ENCODE results near the gene CD180. TPM values are rescaled to one million over a fixed set of nuclear protein-coding genes. Genes with fewer than 3 reads are reported as not detected.

CD180 gene
- total RNA-seq, 4 donors from 2014 or later, result 0.18 to 5.0 (median 1.0) TPM

DNA sequence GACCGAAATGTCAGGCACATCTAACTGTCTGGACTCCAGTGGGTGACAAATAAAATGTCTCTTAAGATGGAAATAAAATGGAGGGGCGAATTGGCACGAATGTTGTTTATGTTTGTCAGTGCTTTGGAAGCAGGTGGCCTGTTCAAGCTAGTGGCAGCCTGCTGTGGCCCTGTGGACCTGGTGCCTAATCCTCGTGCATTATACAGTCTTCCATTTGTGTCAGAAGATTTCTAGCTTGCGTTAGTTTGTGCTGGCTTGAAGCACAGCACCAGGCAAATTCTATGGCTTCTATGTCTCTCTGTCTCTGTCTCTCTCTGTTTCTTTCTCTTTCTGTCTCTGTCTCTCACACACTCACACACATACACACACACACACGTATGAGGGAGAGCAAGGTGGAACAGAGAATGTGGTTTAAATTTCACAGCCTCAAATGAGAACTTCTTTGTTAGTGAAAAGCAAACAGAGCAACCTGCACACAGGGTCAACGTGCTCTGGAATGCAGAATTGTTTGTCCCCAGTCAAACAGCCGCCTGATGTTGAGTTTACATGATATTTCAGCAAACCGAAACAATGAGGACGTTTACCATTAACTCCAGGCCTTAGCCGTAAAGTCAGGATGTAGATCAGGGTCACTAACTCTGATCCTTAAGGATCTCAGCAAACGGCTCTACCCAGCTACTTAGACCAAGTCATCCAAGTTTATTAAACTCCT, 39.0 kb upstream of the CD180 start:
- peak overlapping the region in 2 of 4 donors; percentile 48 to 73 for H3K27ac ChIP-seq
- no peak overlapping the region for H3K4me3 ChIP-seq
- no peaks in the 10 kb centered on the region for H3K36me3 ChIP-seq
- peaks cover 0 to 10% (median 0%) of the 10 kb centered on the region in 4 donors for H3K4me1 ChIP-seq
- no peak for DNase-seq
- H3K27me3 ChIP-seq, result no peaks in the 10 kb centered on the region
- TF ChIP-seq POLR2A (IDR thresholded peaks at IDR 0.05), result no peak
- TF ChIP-seq, protein P1, sequence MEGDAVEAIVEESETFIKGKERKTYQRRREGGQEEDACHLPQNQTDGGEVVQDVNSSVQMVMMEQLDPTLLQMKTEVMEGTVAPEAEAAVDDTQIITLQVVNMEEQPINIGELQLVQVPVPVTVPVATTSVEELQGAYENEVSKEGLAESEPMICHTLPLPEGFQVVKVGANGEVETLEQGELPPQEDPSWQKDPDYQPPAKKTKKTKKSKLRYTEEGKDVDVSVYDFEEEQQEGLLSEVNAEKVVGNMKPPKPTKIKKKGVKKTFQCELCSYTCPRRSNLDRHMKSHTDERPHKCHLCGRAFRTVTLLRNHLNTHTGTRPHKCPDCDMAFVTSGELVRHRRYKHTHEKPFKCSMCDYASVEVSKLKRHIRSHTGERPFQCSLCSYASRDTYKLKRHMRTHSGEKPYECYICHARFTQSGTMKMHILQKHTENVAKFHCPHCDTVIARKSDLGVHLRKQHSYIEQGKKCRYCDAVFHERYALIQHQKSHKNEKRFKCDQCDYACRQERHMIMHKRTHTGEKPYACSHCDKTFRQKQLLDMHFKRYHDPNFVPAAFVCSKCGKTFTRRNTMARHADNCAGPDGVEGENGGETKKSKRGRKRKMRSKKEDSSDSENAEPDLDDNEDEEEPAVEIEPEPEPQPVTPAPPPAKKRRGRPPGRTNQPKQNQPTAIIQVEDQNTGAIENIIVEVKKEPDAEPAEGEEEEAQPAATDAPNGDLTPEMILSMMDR (IDR thresholded peaks at IDR 0.05), result no peak
- no peaks in the 10 kb centered on the region for H3K9me3 ChIP-seq

DNA sequence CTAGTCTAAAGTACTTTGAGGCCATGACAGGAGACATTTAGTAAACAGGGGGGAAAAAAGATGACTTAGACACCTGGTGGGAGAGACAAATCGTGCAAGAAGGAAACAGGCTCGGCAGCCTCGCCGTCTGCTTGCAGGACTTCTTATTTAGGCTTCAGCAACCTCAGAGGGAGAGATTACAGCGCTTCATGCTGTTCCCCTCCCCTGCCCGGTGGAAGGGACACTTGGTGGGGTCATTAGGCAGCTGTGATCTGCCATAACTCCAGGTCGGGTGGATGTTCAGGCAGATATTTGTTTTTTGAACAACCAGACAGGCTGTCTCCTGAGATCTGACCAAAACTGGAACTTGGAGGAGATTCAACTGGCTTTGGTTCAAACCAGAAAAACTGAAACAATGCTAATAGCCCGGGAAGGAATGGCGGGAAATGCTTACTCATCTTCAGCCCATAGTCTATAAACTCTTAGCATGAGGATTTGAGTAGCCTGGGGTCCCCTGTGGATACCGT, 38.1 kb upstream of the CD180 start:
- H3K36me3 ChIP-seq, result no peaks in the 10 kb centered on the region
- TF ChIP-seq, protein P1 (IDR thresholded peaks at IDR 0.05), result peak in 1 of 6 experiments; percentile 5
- TF ChIP-seq POLR2A (IDR thresholded peaks at IDR 0.05), result no peak
- peak in 1 of 3 donors; percentile 50 for DNase-seq
- H3K4me1 ChIP-seq, result peaks cover 0 to 10% (median 0%) of the 10 kb centered on the region in 4 donors
- peak overlapping the region in 2 of 4 donors; percentile 48 to 73 for H3K27ac ChIP-seq
- H3K4me3 ChIP-seq, result peak overlapping the region in 1 of 4 donors; percentile 28
- no peaks in the 10 kb centered on the region for H3K27me3 ChIP-seq
- no peaks in the 10 kb centered on the region for H3K9me3 ChIP-seq

DNA sequence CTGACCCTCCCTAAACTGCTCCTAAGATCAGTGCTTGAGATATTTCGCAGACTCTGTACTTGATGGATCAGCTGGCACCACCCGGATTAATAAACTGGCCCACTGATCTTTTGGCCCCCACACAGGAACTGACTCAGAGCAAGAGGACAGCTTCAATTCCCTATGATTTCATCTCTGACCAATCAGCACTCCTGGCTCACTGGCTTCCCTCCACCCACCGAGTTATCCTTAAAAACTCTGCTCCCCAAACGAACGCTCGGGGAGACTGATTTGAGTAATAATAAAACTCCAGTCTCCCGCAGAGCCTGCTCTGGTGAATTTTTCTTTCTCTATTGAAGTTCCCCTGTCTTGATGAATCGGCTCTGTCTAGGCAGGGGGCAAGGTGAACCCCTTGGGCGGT, 36.5 kb upstream of the CD180 start:
- H3K4me1 ChIP-seq, result peaks cover 0 to 10% (median 0%) of the 10 kb centered on the region in 4 donors
- H3K9me3 ChIP-seq, result no peaks in the 10 kb centered on the region
- no peaks in the 10 kb centered on the region for H3K36me3 ChIP-seq
- H3K4me3 ChIP-seq, result no peak overlapping the region
- no peak for TF ChIP-seq POLR2A (IDR thresholded peaks at IDR 0.05)
- TF ChIP-seq, protein P1 (IDR thresholded peaks at IDR 0.05), result no peak
- H3K27me3 ChIP-seq, result no peaks in the 10 kb centered on the region
- peak overlapping the region in 2 of 4 donors; percentile 30 to 41 for H3K27ac ChIP-seq
- no peak for DNase-seq

DNA sequence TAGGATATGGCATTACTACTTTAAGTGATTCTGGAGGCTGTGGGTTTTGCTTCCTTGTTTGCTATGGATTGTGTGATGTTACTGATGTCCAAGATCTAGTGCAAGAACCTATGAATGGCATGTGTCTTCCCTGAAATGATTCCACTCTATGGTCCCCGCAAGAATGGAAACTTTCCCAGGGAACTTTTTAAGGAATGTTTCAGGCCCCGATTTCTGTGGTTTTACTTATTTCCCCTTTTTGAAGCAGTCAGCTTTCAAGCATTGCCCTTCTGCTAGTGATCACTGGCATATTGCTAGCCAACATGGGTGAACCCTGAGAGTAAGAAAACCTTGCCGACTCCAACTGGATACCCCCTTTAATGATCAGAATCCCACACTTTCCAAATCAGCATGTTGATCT, 26.6 kb upstream of the CD180 start:
- no peak for TF ChIP-seq POLR2A (IDR thresholded peaks at IDR 0.05)
- TF ChIP-seq, protein P1 (IDR thresholded peaks at IDR 0.05), result no peak
- Histone ChIP-seq H3K27ac (peak overlapping the region in 1 of 4 donors; percentile 68), H3K4me3 (no peak overlapping the region), H3K27me3 (no peaks in the 10 kb centered on the region), H3K9me3 (no peaks in the 10 kb centered on the region), H3K36me3 (no peaks in the 10 kb centered on the region), H3K4me1 (no peaks in the 10 kb centered on the region)
- DNase-seq, result no peak

DNA sequence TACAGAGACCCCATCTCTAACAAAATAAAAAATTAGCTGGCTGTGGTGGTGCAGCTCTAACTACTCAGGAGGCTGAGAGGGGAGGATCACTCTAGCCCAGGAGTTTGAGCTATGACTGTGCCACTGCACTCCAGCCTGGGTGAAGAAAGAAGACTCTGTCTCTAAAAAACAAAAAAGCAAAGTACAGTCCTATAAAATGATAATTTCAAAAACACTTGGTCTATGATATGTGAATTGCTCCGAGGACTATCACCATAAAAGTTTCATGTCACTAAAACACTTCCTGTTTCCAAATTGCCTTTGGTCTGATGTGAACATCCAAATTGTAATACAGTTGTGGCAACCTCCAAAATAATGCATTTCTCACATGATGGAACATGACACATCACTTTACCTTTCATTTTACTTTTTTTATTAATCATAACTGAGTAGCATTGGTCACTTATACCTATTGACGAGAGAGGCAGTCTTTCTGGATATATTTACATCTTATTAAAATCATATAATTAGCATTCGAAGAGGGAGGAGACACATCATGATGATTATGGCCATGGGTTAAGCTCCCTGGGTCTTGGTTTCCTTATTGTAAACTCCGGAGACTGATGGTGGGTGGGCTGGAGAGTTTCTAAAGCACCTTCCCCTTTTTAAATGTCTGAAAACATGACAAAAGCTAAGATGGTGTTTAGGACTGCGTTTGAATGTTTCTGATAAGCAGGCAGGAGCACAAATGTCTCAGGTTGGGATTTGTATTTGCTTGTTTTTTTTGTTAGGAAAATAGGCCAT, 25.8 kb upstream of the CD180 start:
- Histone ChIP-seq H3K9me3 (no peaks in the 10 kb centered on the region), H3K4me3 (no peak overlapping the region), H3K27me3 (no peaks in the 10 kb centered on the region), H3K27ac (peak overlapping the region; percentile 37 to 68 (median 48)), H3K4me1 (no peaks in the 10 kb centered on the region), H3K36me3 (no peaks in the 10 kb centered on the region)
- DNase-seq, result no peak
- TF ChIP-seq, protein P1 (IDR thresholded peaks at IDR 0.05), result no peak
- TF ChIP-seq POLR2A (IDR thresholded peaks at IDR 0.05), result no peak
